ENCODE measurements around the gene EMP3.

DNA sequence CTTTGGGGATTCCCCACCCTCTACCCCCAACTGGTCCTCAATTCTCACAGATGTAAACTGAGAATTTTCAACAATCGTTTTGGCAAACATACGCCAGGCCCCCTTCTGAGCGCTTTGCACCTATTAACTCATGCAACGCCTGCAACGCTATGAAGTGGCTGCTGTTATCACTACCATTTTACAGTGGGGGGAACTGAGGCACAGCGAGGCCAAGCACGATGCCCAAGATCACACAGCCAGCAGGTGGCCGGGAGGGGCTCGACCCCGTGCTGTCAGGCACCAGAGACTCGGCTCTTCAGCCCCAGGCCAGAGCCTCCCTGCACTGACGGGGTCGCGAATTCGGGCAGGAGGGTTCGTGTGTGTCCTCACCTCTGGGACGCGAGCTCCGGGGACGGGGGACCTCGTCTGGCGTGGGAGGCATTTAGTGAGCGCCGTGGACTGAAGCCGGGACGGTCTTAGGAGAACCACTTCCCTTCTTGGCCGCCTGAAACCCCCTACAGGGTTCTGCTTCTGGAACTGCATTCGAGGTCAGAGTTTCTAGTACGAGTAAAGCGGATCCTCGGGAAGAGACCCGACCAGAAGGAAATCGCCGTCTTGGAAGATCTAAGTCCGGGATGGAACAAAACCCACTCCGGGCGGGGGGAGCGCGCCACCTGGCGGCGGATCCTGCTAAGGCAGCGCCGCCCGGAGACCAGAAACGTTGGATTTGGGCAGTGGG is 34.4 kb upstream of the EMP3 start:
- no peak for TF ChIP-seq TAF1 (IDR thresholded peaks at IDR 0.05; ENCODE audit: low read depth, low read length)
- no peak for TF ChIP-seq POLR2A (IDR thresholded peaks at IDR 0.05; ENCODE audit: low read depth, low read length)
